ENCODE results near the gene DZIP1L. TPM values are rescaled to one million over a fixed set of nuclear protein-coding genes. Genes with fewer than 3 reads are reported as not detected.
"Not testable (repeated sequence)": the region's sequence is repeated elsewhere in the genome, so short reads cannot be mapped to it uniquely, and the experiment has no call there.

DZIP1L gene
- total RNA-seq, 1 donor from 2014 or later = 6.6 TPM

DNA sequence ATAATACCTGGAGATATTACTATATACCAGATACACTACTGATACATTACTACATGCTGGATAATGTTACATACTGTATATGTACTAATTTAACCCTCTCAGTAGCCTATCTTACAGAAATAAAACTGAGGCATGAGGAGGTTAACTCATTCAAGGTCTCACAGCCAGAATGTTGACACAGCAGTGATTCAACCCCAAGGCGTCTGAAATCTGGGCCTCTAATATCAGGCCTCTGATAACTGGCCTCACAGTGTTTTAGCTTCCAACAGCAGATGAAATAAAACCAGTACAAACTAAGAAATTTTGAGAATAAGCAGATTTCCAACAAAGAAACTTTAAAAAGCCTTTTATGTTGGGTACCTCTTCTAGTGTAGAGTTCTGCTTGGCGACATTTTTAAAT lies 23.4 kb downstream of the DZIP1L start:
- no peak for DNase-seq (ENCODE audit: low read depth)
- H3K36me3 ChIP-seq (ENCODE audit: control insufficient read depth, insufficient read depth, low read length) = peaks cover 1% of the 10 kb centered on the region

DNA sequence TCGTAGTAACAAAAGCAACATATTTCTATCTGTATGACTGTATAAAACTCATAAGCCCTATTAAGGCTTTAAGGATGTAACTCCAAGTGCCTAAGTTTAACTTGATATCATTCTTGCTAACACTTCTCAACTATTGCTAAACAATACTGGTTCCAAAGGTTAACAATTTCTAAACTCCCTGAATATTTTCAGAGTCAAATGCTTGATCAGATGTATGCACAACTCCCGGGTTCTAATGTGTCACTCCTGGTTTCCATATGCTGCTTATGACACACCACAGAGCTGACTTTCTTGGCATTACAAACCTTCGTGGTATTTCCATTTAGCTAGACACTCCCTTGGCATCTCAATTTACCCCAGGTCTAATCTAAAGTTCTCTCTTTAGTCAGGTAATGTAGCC lies 26.3 kb downstream of the DZIP1L start:
- TF ChIP-seq CTCF (IDR thresholded peaks at IDR 0.05; ENCODE audit: insufficient read depth, low read length, poor library complexity, severe bottlenecking) = no peak
- no peaks in the 10 kb centered on the region for H3K27me3 ChIP-seq (ENCODE audit: control insufficient read depth, insufficient read depth, low read length)
- H3K36me3 ChIP-seq (ENCODE audit: control insufficient read depth, insufficient read depth, low read length) = no peaks in the 10 kb centered on the region
- no peak overlapping the region for H3K4me3 ChIP-seq (ENCODE audit: low read depth, low read length)
- DNase-seq (ENCODE audit: low read depth) = no peak

More for the DNA sequence above, 23.4 kb downstream of the DZIP1L start:
- Histone ChIP-seq H3K27me3 (ENCODE audit: control insufficient read depth, insufficient read depth, low read length) (no peaks in the 10 kb centered on the region), H3K4me3 (ENCODE audit: low read depth, low read length) (no peak overlapping the region)
- TF ChIP-seq CTCF (IDR thresholded peaks at IDR 0.05; ENCODE audit: insufficient read depth, low read length, poor library complexity, severe bottlenecking) = no peak

GRCh38 chr3:138085745-138086144 lies 29.7 kb downstream of the DZIP1L start:
- not testable (repeated sequence) for H3K4me3 ChIP-seq (ENCODE audit: low read depth, low read length); H3K27me3 ChIP-seq (ENCODE audit: control insufficient read depth, insufficient read depth, low read length); H3K36me3 ChIP-seq (ENCODE audit: control insufficient read depth, insufficient read depth, low read length); DNase-seq (ENCODE audit: low read depth)

- Histone ChIP-seq H3K27me3 (ENCODE audit: control insufficient read depth, insufficient read depth, low read length) (no peaks in the 10 kb centered on the region), H3K4me3 (ENCODE audit: low read depth, low read length) (no peak overlapping the region), H3K36me3 (ENCODE audit: control insufficient read depth, insufficient read depth, low read length) (peaks cover 1% of the 10 kb centered on the region)
- no peak for TF ChIP-seq CTCF (IDR thresholded peaks at IDR 0.05; ENCODE audit: insufficient read depth, low read length, poor library complexity, severe bottlenecking)
- DNase-seq (ENCODE audit: low read depth) = no peak
Measured at GRCh38 chr3:138084196-138084595, 31.2 kb downstream of the DZIP1L start.

GRCh38 chr3:138082992-138083386 lies 32.4 kb downstream of the DZIP1L start:
- Histone ChIP-seq H3K27me3 (ENCODE audit: control insufficient read depth, insufficient read depth, low read length) (no peaks in the 10 kb centered on the region), H3K36me3 (ENCODE audit: control insufficient read depth, insufficient read depth, low read length) (peaks cover 1% of the 10 kb centered on the region)
- no peak for DNase-seq (ENCODE audit: low read depth)

GRCh38 chr3:138082085-138082991 lies 33.1 kb downstream of the DZIP1L start:
- TF ChIP-seq CTCF (IDR thresholded peaks at IDR 0.05; ENCODE audit: insufficient read depth, low read length, poor library complexity, severe bottlenecking) = no peak
- peaks cover 1% of the 10 kb centered on the region for H3K36me3 ChIP-seq (ENCODE audit: control insufficient read depth, insufficient read depth, low read length)
- peak; percentile 90 for DNase-seq (ENCODE audit: low read depth)
- no peak overlapping the region for H3K4me3 ChIP-seq (ENCODE audit: low read depth, low read length)
- H3K27me3 ChIP-seq (ENCODE audit: control insufficient read depth, insufficient read depth, low read length) = no peaks in the 10 kb centered on the region

More at GRCh38 chr3:138082992-138083386, 32.4 kb downstream of the DZIP1L start:
- H3K4me3 ChIP-seq (ENCODE audit: low read depth, low read length) = no peak overlapping the region
- TF ChIP-seq CTCF (IDR thresholded peaks at IDR 0.05; ENCODE audit: insufficient read depth, low read length, poor library complexity, severe bottlenecking) = no peak

Data from kidney epithelial cell (primary cell).